ENCODE results near the gene NCOA3. TPM values are rescaled to one million over a fixed set of nuclear protein-coding genes. Genes with fewer than 3 reads are reported as not detected.
"Not testable (repeated sequence)": the region's sequence is repeated elsewhere in the genome, so short reads cannot be mapped to it uniquely, and the experiment has no call there.

NCOA3 gene
- total RNA-seq, 1 experiment from 2014 or later: 68.6 TPM

DNA sequence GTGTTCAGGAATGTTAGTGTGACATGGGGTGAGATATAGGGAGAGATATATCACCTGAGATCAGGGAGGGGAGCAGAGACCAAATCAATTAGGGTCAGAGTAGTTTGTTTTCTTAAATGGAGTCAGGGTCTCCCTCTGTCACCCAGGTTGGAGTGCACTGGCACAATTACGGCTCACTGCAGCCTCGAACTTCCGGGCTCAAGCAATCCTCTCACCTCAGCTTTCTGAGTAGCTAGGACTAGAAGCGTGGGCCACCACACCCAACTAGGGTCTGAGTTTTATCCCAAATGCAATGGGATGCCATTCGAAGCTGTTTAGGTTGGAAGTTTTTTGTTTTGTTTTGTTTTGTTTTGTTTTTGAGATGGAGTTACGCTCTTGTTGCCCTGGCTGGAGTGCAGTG, 3.1 kb upstream of the NCOA3 start:
- intact Hi-C loops (cut with micrococcal nuclease): no loop called here
- TF ChIP-seq, protein P1, sequence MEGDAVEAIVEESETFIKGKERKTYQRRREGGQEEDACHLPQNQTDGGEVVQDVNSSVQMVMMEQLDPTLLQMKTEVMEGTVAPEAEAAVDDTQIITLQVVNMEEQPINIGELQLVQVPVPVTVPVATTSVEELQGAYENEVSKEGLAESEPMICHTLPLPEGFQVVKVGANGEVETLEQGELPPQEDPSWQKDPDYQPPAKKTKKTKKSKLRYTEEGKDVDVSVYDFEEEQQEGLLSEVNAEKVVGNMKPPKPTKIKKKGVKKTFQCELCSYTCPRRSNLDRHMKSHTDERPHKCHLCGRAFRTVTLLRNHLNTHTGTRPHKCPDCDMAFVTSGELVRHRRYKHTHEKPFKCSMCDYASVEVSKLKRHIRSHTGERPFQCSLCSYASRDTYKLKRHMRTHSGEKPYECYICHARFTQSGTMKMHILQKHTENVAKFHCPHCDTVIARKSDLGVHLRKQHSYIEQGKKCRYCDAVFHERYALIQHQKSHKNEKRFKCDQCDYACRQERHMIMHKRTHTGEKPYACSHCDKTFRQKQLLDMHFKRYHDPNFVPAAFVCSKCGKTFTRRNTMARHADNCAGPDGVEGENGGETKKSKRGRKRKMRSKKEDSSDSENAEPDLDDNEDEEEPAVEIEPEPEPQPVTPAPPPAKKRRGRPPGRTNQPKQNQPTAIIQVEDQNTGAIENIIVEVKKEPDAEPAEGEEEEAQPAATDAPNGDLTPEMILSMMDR (IDR thresholded peaks at IDR 0.05; ENCODE audit: unreplicated experiment): no peak
- H3K4me3 Mint-ChIP-seq (ENCODE audit: unreplicated experiment): no peak overlapping the region
- no peaks in the 10 kb centered on the region for H3K27me3 Mint-ChIP-seq (ENCODE audit: insufficient read depth, unreplicated experiment)
- no peak for DNase-seq (ENCODE audit: unreplicated experiment)
- POLR2A ChIA-PET: interaction anchor here (0.7 to 1.1 kb wide), 2 partner anchors 64 to 1487 kb away, joined by 3 read pairs; no protein-coding TSS in a partner anchor
- H3K4me1 Mint-ChIP-seq (ENCODE audit: insufficient read depth, unreplicated experiment): peaks cover 22% of the 10 kb centered on the region
- CTCF ChIA-PET: interaction anchor here (0.6 to 0.7 kb wide), 2 partner anchors 168 to 226 kb away, joined by 3 read pairs; no protein-coding TSS in a partner anchor
- BruUV-seq (replicated peaks): no TSS peak
- no peaks in the 10 kb centered on the region for H3K9me3 Mint-ChIP-seq (ENCODE audit: unreplicated experiment)
- H3K36me3 Mint-ChIP-seq (ENCODE audit: insufficient read depth, unreplicated experiment): peaks cover 6% of the 10 kb centered on the region
- H3K27ac Mint-ChIP-seq (ENCODE audit: low read depth, unreplicated experiment): no peak overlapping the region

DNA sequence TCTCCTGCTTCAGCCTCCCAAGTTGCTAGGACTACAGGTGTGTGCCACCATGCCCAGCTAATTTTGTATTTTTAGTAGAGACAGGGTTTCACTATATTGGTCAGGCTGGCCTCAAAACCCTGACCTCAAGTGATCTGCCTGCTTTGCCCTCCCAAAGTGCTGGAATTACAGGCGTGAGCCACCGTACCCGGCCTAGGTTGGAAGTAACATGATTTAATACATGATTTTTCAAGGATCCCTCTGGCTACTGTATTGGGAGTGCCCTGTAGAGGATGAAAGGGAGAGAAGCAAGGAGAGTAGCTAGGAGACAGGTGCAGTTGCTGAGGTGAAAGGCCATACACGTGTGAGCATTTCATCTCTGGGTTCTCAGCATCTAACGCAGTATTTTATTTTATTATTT, 2.6 kb upstream of the NCOA3 start:
- CTCF ChIA-PET: interaction anchor here (0.7 kb wide), 1 partner anchor 226 kb away, joined by 3 read pairs; no protein-coding TSS in a partner anchor
- H3K36me3 Mint-ChIP-seq (ENCODE audit: insufficient read depth, unreplicated experiment): peaks cover 6% of the 10 kb centered on the region

DNA sequence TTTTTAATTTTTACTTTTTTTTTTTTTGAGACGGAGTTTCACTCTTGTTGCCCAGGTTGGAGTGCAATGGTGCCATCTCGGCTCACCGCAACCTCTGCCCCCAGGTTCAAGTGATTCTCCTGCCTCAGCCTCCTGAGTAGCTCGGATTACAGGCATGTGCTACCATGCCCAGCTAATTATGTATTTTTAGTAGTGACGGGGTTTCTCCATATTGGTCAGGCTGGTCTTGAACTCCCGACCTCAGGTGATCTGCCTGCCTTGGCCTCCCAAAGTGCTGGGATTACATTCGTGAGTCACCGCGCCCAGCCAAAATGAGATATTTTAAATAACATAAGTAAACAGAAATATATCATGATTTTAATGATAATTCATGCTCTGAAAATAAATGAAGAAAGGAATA, 1.6 kb upstream of the NCOA3 start:
- H3K27ac Mint-ChIP-seq (ENCODE audit: low read depth, unreplicated experiment); BruUV-seq (replicated peaks); DNase-seq (ENCODE audit: unreplicated experiment); H3K27me3 Mint-ChIP-seq (ENCODE audit: insufficient read depth, unreplicated experiment); H3K36me3 Mint-ChIP-seq (ENCODE audit: insufficient read depth, unreplicated experiment); H3K9me3 Mint-ChIP-seq (ENCODE audit: unreplicated experiment): not testable (repeated sequence)
- Mint-ChIP-seq H3K4me1 (ENCODE audit: insufficient read depth, unreplicated experiment) (peaks cover 23% of the 10 kb centered on the region), H3K4me3 (ENCODE audit: unreplicated experiment) (peak overlapping the region; percentile 94)
- CTCF ChIA-PET: interaction anchor here (0.7 to 1.2 kb wide), 2 partner anchors 115 to 1506 kb away, joined by 3 to 5 read pairs; no protein-coding TSS in a partner anchor
- intact Hi-C loops (cut with micrococcal nuclease): loop anchor here (2.0 to 5.0 kb wide), 3 partner anchors 38 to 303 kb away; no protein-coding TSS in a partner anchor
- POLR2A ChIA-PET: interaction anchor here (3.5 to 5.1 kb wide), 8 partner anchors 8 to 226 kb away, joined by 15 to 192 read pairs (median 64); partner anchors contain the start of gene ZMYND8

More for the DNA sequence above, 2.6 kb upstream of the NCOA3 start:
- TF ChIP-seq, protein P1 (IDR thresholded peaks at IDR 0.05; ENCODE audit: unreplicated experiment): no peak
- DNase-seq (ENCODE audit: unreplicated experiment): no peak
- no peak overlapping the region for H3K4me3 Mint-ChIP-seq (ENCODE audit: unreplicated experiment)
- peaks cover 23% of the 10 kb centered on the region for H3K4me1 Mint-ChIP-seq (ENCODE audit: insufficient read depth, unreplicated experiment)
- intact Hi-C loops (cut with micrococcal nuclease): no loop called here
- no peaks in the 10 kb centered on the region for H3K27me3 Mint-ChIP-seq (ENCODE audit: insufficient read depth, unreplicated experiment)
- no peak overlapping the region for H3K27ac Mint-ChIP-seq (ENCODE audit: low read depth, unreplicated experiment)
- no peaks in the 10 kb centered on the region for H3K9me3 Mint-ChIP-seq (ENCODE audit: unreplicated experiment)
- BruUV-seq (replicated peaks): no TSS peak
- POLR2A ChIA-PET: interaction anchor here (0.7 to 1.1 kb wide), 2 partner anchors 65 to 1487 kb away, joined by 3 read pairs; no protein-coding TSS in a partner anchor

DNA sequence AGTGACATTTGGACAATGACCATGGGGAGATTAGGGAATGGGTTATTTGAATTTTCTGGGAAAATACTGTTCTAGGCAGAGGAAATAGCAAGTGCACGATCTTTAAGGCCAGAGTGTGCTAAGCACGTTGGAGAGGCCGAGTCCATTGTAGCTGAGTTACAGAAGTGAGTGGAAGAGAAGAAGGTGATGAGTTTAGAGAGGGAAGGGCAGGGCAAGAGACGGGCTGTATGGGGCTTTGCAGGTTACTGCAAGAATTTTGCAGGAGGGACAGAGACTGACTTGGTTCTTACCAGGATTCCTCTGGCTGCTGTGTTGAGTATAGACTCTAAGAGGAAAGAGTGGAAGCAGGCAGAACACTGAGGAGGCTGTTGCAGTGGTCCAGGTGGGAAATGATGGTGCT, 1.1 kb upstream of the NCOA3 start:
- H3K4me3 Mint-ChIP-seq (ENCODE audit: unreplicated experiment): peak overlapping the region; percentile 94
- CTCF ChIA-PET: interaction anchor here (0.9 to 4.2 kb wide), 4 partner anchors 7 to 116 kb away, joined by 3 to 18 read pairs (median 4); no protein-coding TSS in a partner anchor

More for the DNA sequence above, 1.1 kb upstream of the NCOA3 start:
- intact Hi-C loops (cut with micrococcal nuclease): loop anchor here (2.0 to 5.0 kb wide), 3 partner anchors 38 to 304 kb away; no protein-coding TSS in a partner anchor
- no TSS peak for BruUV-seq (replicated peaks)
- Mint-ChIP-seq H3K27ac (ENCODE audit: low read depth, unreplicated experiment) (peak overlapping the region; percentile 95), H3K4me1 (ENCODE audit: insufficient read depth, unreplicated experiment) (peaks cover 23% of the 10 kb centered on the region), H3K36me3 (ENCODE audit: insufficient read depth, unreplicated experiment) (peaks cover 6% of the 10 kb centered on the region), H3K9me3 (ENCODE audit: unreplicated experiment) (no peaks in the 10 kb centered on the region), H3K27me3 (ENCODE audit: insufficient read depth, unreplicated experiment) (no peaks in the 10 kb centered on the region)
- no peak for DNase-seq (ENCODE audit: unreplicated experiment)
- TF ChIP-seq, protein P1 (IDR thresholded peaks at IDR 0.05; ENCODE audit: unreplicated experiment): no peak
- POLR2A ChIA-PET: interaction anchor here (0.6 to 5.5 kb wide), 22 partner anchors 8 to 376 kb away, joined by 3 to 192 read pairs (median 26); partner anchors contain the start of gene ZMYND8

All from MCF 10A (cell line).